ENCODE measurements around the gene LY86. TPM values are rescaled to one million over a fixed set of nuclear protein-coding genes. Genes with fewer than 3 reads are reported as not detected.
"Not testable (repeated sequence)": the region's sequence is repeated elsewhere in the genome, so short reads cannot be mapped to it uniquely, and the experiment has no call there.

Gene LY86
- polyA plus RNA-seq, 1 donor from 2014 or later: not detected

GRCh38 chr6:6604015-6604414 is 15.5 kb downstream of the LY86 start:
- Histone ChIP-seq H3F3A (ENCODE audit: insufficient read depth, low read length, poor library complexity, severe bottlenecking) (no peaks in the 10 kb centered on the region), H3K27me3 (ENCODE audit: insufficient read depth, low read depth, low read length) (no peaks in the 10 kb centered on the region), H3K9me3 (ENCODE audit: low read length) (no peaks in the 10 kb centered on the region), H3K9me2 (ENCODE audit: insufficient read depth, low read length) (no peaks in the 10 kb centered on the region), H3K4me3 (ENCODE audit: low read length) (no peak overlapping the region), H3K4me2 (ENCODE audit: low read length) (no peak overlapping the region), H3K79me2 (replicated peaks; ENCODE audit: insufficient read depth, low read length) (no peaks in the 10 kb centered on the region), H4K20me1 (ENCODE audit: insufficient read depth) (no peaks in the 10 kb centered on the region), H2AFZ (ENCODE audit: low read depth, low read length) (no peak overlapping the region), H3K36me3 (ENCODE audit: insufficient read depth, low read length) (no peaks in the 10 kb centered on the region), H3K27ac (ENCODE audit: low read length) (no peak overlapping the region), H3K9ac (ENCODE audit: low read length) (no peak overlapping the region)
- no peak for TF ChIP-seq MXI1 (conservative IDR thresholded peaks at IDR 0.05; ENCODE audit: poor library complexity, severe bottlenecking)
- no peak for TF ChIP-seq SMC3 (conservative IDR thresholded peaks at IDR 0.05; ENCODE audit: poor library complexity)

DNA sequence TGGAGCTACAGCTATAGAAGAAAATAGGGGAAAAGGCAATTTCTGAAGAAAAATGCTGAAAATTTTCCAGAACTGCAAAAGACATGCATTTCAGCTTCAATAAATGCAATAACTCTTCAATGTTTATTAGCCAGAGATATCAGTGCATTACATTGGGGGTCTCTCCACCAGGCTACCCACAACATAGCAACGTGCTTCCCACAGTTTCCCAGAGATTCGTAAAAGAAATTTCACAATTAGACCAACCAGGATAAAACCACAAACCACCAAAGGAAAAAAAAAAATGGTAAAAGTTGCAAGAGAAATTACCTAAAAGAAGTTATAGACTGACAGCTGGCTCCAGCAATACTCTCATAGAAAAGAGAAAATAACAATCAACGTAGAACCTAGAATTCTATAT is 16.0 kb downstream of the LY86 start:
- Histone ChIP-seq H3F3A (ENCODE audit: insufficient read depth, low read length, poor library complexity, severe bottlenecking) (no peaks in the 10 kb centered on the region), H3K79me2 (replicated peaks; ENCODE audit: insufficient read depth, low read length) (no peaks in the 10 kb centered on the region), H3K4me2 (ENCODE audit: low read length) (no peak overlapping the region), H3K9ac (ENCODE audit: low read length) (no peak overlapping the region), H3K4me3 (ENCODE audit: low read length) (no peak overlapping the region), H3K27ac (ENCODE audit: low read length) (no peak overlapping the region), H3K27me3 (ENCODE audit: insufficient read depth, low read depth, low read length) (no peaks in the 10 kb centered on the region), H3K9me2 (ENCODE audit: insufficient read depth, low read length) (no peaks in the 10 kb centered on the region), H3K36me3 (ENCODE audit: insufficient read depth, low read length) (no peaks in the 10 kb centered on the region), H2AFZ (ENCODE audit: low read depth, low read length) (no peak overlapping the region), H3K9me3 (ENCODE audit: low read length) (no peaks in the 10 kb centered on the region), H4K20me1 (ENCODE audit: insufficient read depth) (no peaks in the 10 kb centered on the region)
- TF ChIP-seq, protein P1, sequence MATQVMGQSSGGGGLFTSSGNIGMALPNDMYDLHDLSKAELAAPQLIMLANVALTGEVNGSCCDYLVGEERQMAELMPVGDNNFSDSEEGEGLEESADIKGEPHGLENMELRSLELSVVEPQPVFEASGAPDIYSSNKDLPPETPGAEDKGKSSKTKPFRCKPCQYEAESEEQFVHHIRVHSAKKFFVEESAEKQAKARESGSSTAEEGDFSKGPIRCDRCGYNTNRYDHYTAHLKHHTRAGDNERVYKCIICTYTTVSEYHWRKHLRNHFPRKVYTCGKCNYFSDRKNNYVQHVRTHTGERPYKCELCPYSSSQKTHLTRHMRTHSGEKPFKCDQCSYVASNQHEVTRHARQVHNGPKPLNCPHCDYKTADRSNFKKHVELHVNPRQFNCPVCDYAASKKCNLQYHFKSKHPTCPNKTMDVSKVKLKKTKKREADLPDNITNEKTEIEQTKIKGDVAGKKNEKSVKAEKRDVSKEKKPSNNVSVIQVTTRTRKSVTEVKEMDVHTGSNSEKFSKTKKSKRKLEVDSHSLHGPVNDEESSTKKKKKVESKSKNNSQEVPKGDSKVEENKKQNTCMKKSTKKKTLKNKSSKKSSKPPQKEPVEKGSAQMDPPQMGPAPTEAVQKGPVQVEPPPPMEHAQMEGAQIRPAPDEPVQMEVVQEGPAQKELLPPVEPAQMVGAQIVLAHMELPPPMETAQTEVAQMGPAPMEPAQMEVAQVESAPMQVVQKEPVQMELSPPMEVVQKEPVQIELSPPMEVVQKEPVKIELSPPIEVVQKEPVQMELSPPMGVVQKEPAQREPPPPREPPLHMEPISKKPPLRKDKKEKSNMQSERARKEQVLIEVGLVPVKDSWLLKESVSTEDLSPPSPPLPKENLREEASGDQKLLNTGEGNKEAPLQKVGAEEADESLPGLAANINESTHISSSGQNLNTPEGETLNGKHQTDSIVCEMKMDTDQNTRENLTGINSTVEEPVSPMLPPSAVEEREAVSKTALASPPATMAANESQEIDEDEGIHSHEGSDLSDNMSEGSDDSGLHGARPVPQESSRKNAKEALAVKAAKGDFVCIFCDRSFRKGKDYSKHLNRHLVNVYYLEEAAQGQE (IDR thresholded peaks at IDR 0.05; ENCODE audit: borderline replicate concordance): no peak
- TF ChIP-seq MXI1 (conservative IDR thresholded peaks at IDR 0.05; ENCODE audit: poor library complexity, severe bottlenecking): no peak
- no peak for TF ChIP-seq TAF1 (IDR thresholded peaks at IDR 0.05; ENCODE audit: low read depth)
- TF ChIP-seq POLR2AphosphoS5 (IDR thresholded peaks at IDR 0.05): no peak
- TF ChIP-seq EP300 (conservative IDR thresholded peaks at IDR 0.05; ENCODE audit: poor library complexity, severe bottlenecking): no peak

GRCh38 chr6:6605873-6606272 is 17.4 kb downstream of the LY86 start:
- Histone ChIP-seq H3K9me3 (ENCODE audit: low read length) (no peaks in the 10 kb centered on the region), H3K79me2 (replicated peaks; ENCODE audit: insufficient read depth, low read length) (no peaks in the 10 kb centered on the region), H3K9ac (ENCODE audit: low read length) (no peak overlapping the region), H3K36me3 (ENCODE audit: insufficient read depth, low read length) (no peaks in the 10 kb centered on the region), H3K27ac (ENCODE audit: low read length) (no peak overlapping the region), H3F3A (ENCODE audit: insufficient read depth, low read length, poor library complexity, severe bottlenecking) (no peaks in the 10 kb centered on the region), H3K27me3 (ENCODE audit: insufficient read depth, low read depth, low read length) (no peaks in the 10 kb centered on the region), H3K4me2 (ENCODE audit: low read length) (no peak overlapping the region), H4K20me1 (ENCODE audit: insufficient read depth) (no peaks in the 10 kb centered on the region), H3K4me3 (ENCODE audit: low read length) (no peak overlapping the region), H3K9me2 (ENCODE audit: insufficient read depth, low read length) (no peaks in the 10 kb centered on the region), H2AFZ (ENCODE audit: low read depth, low read length) (no peak overlapping the region)
- TF ChIP-seq CTCF (IDR thresholded peaks at IDR 0.05; ENCODE audit: poor library complexity, severe bottlenecking): no peak
- TF ChIP-seq POLR2AphosphoS5 (IDR thresholded peaks at IDR 0.05): no peak
- no peak for TF ChIP-seq SMC3 (conservative IDR thresholded peaks at IDR 0.05; ENCODE audit: poor library complexity)
- TF ChIP-seq, protein P1 (IDR thresholded peaks at IDR 0.05; ENCODE audit: borderline replicate concordance): no peak
- no peak for TF ChIP-seq EP300 (conservative IDR thresholded peaks at IDR 0.05; ENCODE audit: poor library complexity, severe bottlenecking)
- no peak for TF ChIP-seq TAF1 (IDR thresholded peaks at IDR 0.05; ENCODE audit: low read depth)
- TF ChIP-seq MXI1 (conservative IDR thresholded peaks at IDR 0.05; ENCODE audit: poor library complexity, severe bottlenecking): no peak
- no peak for TF ChIP-seq RAD21 (conservative IDR thresholded peaks at IDR 0.05)
- TF ChIP-seq EZH2 (IDR thresholded peaks at IDR 0.05; ENCODE audit: borderline replicate concordance, insufficient read depth, low read length, poor library complexity, severe bottlenecking): no peak

DNA sequence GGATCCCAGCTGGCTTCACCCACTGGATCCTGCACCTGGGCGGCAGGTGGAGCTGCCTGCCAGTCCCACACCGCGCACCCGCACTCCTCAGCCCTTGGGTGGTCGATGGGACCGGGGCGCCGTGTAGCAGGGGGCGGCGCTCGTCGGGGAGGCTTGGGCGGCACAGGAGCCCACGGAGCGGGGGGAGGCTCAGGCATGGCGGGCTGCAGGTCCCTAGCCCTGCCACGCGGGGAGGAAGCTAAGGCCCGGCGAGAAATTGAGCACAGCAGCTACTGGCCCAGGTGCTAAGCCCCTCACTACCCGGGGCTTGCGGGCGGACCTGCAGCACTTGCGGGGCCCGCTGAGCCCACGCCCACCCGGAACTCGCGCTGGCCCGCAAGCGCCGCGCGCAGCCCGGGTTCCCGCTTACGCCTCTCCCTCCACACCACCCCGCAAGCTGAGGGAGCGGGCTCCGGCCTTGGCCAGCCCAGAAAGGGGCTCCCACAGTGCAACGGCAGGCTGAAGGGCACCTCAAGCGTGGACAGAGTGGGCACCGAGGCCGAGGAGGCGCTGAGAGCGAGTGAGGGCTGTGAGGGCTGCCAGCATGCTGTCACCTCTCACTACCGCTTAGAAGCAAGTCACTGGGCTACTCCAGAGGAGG is 18.0 kb downstream of the LY86 start:
- H3K27me3 ChIP-seq (ENCODE audit: insufficient read depth, low read depth, low read length); H3F3A ChIP-seq (ENCODE audit: insufficient read depth, low read length, poor library complexity, severe bottlenecking); H3K36me3 ChIP-seq (ENCODE audit: insufficient read depth, low read length); H3K79me2 ChIP-seq (replicated peaks; ENCODE audit: insufficient read depth, low read length); H3K4me2 ChIP-seq (ENCODE audit: low read length); H3K9me2 ChIP-seq (ENCODE audit: insufficient read depth, low read length); H2AFZ ChIP-seq (ENCODE audit: low read depth, low read length); H3K4me3 ChIP-seq (ENCODE audit: low read length); H3K9ac ChIP-seq (ENCODE audit: low read length); H3K27ac ChIP-seq (ENCODE audit: low read length); H4K20me1 ChIP-seq (ENCODE audit: insufficient read depth); H3K9me3 ChIP-seq (ENCODE audit: low read length): not testable (repeated sequence)

Data from neural cell (in vitro differentiated cells).